Transverse colon (tissue), 4 donors: ENCODE data around the gene CLMN. TPM values are rescaled to one million over a fixed set of nuclear protein-coding genes. Genes with fewer than 3 reads are reported as not detected.

ENCODE experiments used
- DNase-seq: peaks from one replicate; pipeline ENCODE4 v3.0.0-alpha.2; 2019
- H3K27ac ChIP-seq, 4 donors: fragments of 200-600 bp; sonication (generic); 2 replicates each; pipeline ENCODE4 v1.5.1; 2016 to 2018; ENCODE audit warnings: inconsistent platforms in 4 of 4
- H3K27me3 ChIP-seq: fragments of 200-600 bp; sonication (generic); 2 replicates; pipeline ENCODE4 v1.5.1; 2017; ENCODE audit warnings: inconsistent platforms
- H3K36me3 ChIP-seq, 4 donors: fragments of 200-600 bp; sonication (generic); 2 replicates each; pipeline ENCODE4 v1.5.1; 2017 to 2019; ENCODE audit warnings: inconsistent platforms in 4 of 4
- H3K4me1 ChIP-seq, 4 donors: fragments of 200-600 bp; sonication (generic); 2 replicates each; pipeline ENCODE4 v1.5.1; 2017 to 2020; ENCODE audit warnings: inconsistent platforms in 4 of 4
- H3K4me3 ChIP-seq, 4 donors: fragments of 200-600 bp; sonication (generic); 1 replicate in 1 of 4; 2 replicates in 3 of 4; pipeline versions ENCODE4 v1.5.1 to v1.6.1; 2017 to 2019; ENCODE audit warnings: inconsistent platforms in 4 of 4
- H3K9me3 ChIP-seq, 2 donors: fragments of 200-600 bp; sonication (generic); 2 replicates each; pipeline ENCODE4 v1.5.1; 2017 to 2019; ENCODE audit warnings: inconsistent platforms in 2 of 2
- EP300 ChIP-seq: sonication (generic); formaldehyde crosslinking; IDR thresholded peaks from one replicate; pipeline ENCODE4 v1.6.1; 2017; ENCODE audit warnings: antibody characterized with exemption, low read depth
- POLR2A ChIP-seq: fragments of 450-650 bp; IDR thresholded peaks from one replicate; pipeline ENCODE4 v1.6.1; 2016; ENCODE audit warnings: antibody characterized with exemption, mild to moderate bottlenecking, moderate library complexity
- POLR2AphosphoS5 ChIP-seq, 3 donors: sonication (generic); formaldehyde crosslinking; IDR thresholded peaks; one replicate each; pipeline ENCODE4 v1.6.1; 2016; ENCODE audit warnings: antibody characterized with exemption in 3 of 3
- WGBS, 2 donors: methylation state at CpG; one replicate each; pipeline ENCODE4 v1.1.5; 2018; ENCODE audit warnings: low coverage in 1 of 2; 5-methylcytosine and 5-hydroxymethylcytosine counted together
- in situ Hi-C, 4 donors: fragments of 200-750 bp; cut with MboI; loops; one replicate each; pipeline versions ENCODE4 v1.15.0 to v1.15.1; 2017; ENCODE audit warnings: low sequenced_read_pairs in 3 of 4, low pct_ligation_motif_present in 1 of 4, low pct_unique_long_range_greater_than_20kb in 1 of 4
- intact Hi-C: fragments of 100-400 bp; cut with DNase I; formaldehyde crosslinking; loops from one replicate; pipeline ENCODE4 v1.15.1; 2023; ENCODE audit warnings: low total_unique reads
- total RNA-seq, 4 donors: library from RNA; depleted of rRNA; stranded (reverse); fragments of >200 nt; gene quantifications; one replicate each; pipeline ENCODE4 v1.1.0, GENCODE V29; 2016
- TF ChIP-seq, protein P1 (sequence below), 5 experiments: fragments of 200-600 bp in 3 of 5; fragments of 450-650 bp in 2 of 5; sonication (generic) in 3 of 5; IDR thresholded peaks; 1 replicate in 2 of 5; 2 replicates in 3 of 5; pipeline ENCODE4 v1.5.1; 2016 to 2017; ENCODE audit warnings: antibody characterized with exemption in 5 of 5, inconsistent platforms in 3 of 5, mild to moderate bottlenecking in 2 of 5, moderate library complexity in 1 of 5

The CLMN gene
- total RNA-seq, 4 donors from 2014 or later, result 71.1 to 118 (median 90.1) TPM

DNA sequence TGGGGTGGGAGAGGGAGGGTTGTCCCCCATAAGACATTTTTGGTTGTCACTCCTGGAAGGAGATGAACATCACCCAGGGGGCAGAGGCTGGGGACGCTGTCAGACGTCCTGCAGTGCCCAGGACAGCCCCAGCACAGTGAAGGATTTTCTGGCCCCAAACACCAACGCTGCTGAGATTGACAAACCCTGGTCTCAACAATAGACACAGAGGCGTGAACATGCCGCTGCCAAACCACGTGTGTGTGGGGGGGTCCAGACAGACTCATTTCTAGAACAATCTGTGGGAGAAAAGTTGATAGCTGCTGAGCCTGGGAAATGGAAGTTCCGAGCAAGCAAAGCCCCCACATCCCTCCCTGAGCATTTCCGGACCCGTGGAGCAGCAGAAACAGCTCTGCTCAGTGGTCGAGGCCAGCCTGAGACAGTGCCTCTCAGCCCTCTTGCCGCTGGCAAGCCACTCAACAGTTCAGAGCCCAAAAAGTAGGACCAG is 43.8 kb upstream of the CLMN start:
- H3K27ac ChIP-seq, result no peak overlapping the region
- no peaks in the 10 kb centered on the region for H3K36me3 ChIP-seq
- no peaks in the 10 kb centered on the region for H3K4me1 ChIP-seq
- no peak overlapping the region for H3K4me3 ChIP-seq
- TF ChIP-seq EP300, result no peak
- TF ChIP-seq POLR2A, result no peak
- in situ Hi-C loops (no loop called here), intact Hi-C loops (loop anchor here (10.0 kb wide), 1 partner anchor 1079 kb away; no protein-coding TSS in a partner anchor)
- no peaks in the 10 kb centered on the region for H3K27me3 ChIP-seq
- WGBS, 2 donors, result 62% methylated on average over 8 of the region's 11 CpGs; no CpG with 5 or more reads in 1 of the 2 donors
- H3K9me3 ChIP-seq, result no peaks in the 10 kb centered on the region
- no peak for DNase-seq

DNA sequence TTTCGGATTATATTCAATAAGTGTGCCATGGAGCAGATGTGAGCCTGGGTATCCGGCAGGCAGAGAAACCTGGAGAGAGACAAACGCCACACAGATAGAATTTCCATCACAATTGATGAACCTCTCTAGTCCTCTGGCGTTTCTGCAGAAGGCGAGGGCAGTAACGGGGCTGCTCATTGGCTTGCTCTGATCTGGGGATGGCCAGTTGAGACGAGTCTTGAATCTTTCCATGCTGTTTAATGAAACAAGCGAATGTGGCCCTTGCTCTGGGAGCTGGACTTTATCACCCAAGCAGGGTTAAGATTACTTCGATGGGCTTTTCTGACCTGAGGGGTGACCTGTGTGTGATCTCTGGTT is 42.4 kb upstream of the CLMN start:
- no peaks in the 10 kb centered on the region for H3K36me3 ChIP-seq
- H3K4me1 ChIP-seq, result no peaks in the 10 kb centered on the region
- no peak for DNase-seq
- TF ChIP-seq POLR2A, result no peak
- in situ Hi-C loops (no loop called here), intact Hi-C loops (loop anchor here (10.0 kb wide), 1 partner anchor 1077 kb away; no protein-coding TSS in a partner anchor)
- no peaks in the 10 kb centered on the region for H3K27me3 ChIP-seq
- 68% methylated on average over 9 of the region's 9 CpGs; no CpG with 5 or more reads in 1 of the 2 donors for WGBS, 2 donors
- no peak overlapping the region for H3K27ac ChIP-seq
- H3K4me3 ChIP-seq, result no peak overlapping the region
- no peaks in the 10 kb centered on the region for H3K9me3 ChIP-seq

DNA sequence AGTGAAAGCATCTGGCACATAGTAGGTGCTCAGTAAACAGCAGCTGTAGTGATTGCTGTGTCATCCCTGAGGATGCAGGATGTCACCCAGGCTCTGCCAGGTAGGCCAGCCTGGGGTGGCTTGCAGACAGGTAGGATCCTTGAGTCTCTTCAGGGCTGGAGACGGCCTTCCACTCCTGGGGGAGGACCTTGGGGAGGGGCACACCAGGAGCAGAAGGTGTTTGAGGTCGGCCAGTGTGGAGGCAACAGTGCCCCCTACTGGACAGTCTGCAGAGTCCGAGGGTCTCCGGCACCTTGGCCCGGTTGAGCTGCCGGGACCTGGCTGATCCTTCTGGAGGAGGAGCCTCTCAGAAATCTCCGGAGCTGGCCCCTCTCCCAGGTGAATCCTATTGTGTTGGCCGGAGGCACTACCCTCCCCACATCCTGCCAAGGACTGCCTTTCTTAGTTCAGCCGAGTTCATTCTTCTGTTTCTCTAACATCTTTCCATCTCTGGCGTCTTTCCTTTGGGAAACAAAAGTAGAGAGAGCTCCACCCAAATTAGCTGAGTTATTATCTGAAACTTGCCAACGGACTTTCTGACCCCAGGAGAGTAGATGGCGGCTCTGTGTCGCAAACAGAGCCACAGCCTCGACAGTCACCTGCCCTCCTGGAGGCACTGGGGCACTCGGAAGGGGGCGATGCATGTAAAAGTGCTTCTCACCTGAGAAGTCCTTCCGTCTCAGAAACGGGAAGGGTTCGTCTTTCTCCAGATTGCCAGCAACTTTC is 41.8 kb upstream of the CLMN start:
- no peaks in the 10 kb centered on the region for H3K36me3 ChIP-seq
- intact Hi-C loops, result loop anchor here (10.0 kb wide), 1 partner anchor 1077 kb away; no protein-coding TSS in a partner anchor
- no peak overlapping the region for H3K27ac ChIP-seq
- H3K9me3 ChIP-seq, result no peaks in the 10 kb centered on the region
- no peak overlapping the region for H3K4me3 ChIP-seq
- in situ Hi-C loops, result no loop called here
- peak; percentile 75 for DNase-seq
- no peaks in the 10 kb centered on the region for H3K4me1 ChIP-seq
- TF ChIP-seq, protein P1, sequence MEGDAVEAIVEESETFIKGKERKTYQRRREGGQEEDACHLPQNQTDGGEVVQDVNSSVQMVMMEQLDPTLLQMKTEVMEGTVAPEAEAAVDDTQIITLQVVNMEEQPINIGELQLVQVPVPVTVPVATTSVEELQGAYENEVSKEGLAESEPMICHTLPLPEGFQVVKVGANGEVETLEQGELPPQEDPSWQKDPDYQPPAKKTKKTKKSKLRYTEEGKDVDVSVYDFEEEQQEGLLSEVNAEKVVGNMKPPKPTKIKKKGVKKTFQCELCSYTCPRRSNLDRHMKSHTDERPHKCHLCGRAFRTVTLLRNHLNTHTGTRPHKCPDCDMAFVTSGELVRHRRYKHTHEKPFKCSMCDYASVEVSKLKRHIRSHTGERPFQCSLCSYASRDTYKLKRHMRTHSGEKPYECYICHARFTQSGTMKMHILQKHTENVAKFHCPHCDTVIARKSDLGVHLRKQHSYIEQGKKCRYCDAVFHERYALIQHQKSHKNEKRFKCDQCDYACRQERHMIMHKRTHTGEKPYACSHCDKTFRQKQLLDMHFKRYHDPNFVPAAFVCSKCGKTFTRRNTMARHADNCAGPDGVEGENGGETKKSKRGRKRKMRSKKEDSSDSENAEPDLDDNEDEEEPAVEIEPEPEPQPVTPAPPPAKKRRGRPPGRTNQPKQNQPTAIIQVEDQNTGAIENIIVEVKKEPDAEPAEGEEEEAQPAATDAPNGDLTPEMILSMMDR (IDR thresholded peaks at IDR 0.05), result peak; percentile 67 to 78 (median 67)
- TF ChIP-seq POLR2A (no peak), POLR2AphosphoS5 (IDR thresholded peaks at IDR 0.05) (no peak), EP300 (no peak)
- H3K27me3 ChIP-seq, result no peaks in the 10 kb centered on the region
- 5 to 32% methylated on average over 4 to 19 of the region's 19 CpGs for WGBS, 2 donors

DNA sequence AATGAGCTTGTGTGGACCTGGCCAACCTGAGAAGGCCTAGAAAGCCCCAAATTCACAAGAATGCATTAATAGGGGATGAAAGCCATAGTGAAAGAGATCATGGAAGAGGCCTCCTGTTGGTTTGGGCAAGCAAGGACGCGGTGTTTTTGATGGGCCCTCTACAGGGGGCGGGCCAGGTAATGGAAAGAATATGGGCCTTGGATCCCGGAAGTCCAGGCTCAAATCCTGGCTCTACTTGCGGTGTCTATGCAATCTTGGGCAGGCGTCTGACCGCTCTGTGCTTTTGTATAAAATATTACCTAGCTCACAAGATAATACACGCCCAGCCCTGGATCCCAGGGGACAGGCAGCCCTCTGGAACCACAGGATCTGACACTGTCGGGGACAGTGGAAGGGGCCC is 41.1 kb upstream of the CLMN start:
- TF ChIP-seq EP300 (no peak), POLR2A (no peak), POLR2AphosphoS5 (IDR thresholded peaks at IDR 0.05) (no peak)
- TF ChIP-seq, protein P1 (IDR thresholded peaks at IDR 0.05), result no peak
- Histone ChIP-seq H3K27me3 (no peaks in the 10 kb centered on the region), H3K4me3 (no peak overlapping the region), H3K36me3 (no peaks in the 10 kb centered on the region), H3K4me1 (no peaks in the 10 kb centered on the region), H3K27ac (no peak overlapping the region), H3K9me3 (no peaks in the 10 kb centered on the region)
- DNase-seq, result no peak
- intact Hi-C loops (loop anchor here (10.0 kb wide), 1 partner anchor 1076 kb away; no protein-coding TSS in a partner anchor), in situ Hi-C loops (no loop called here)
- 77 to 92% methylated on average over 3 to 9 of the region's 9 CpGs for WGBS, 2 donors

DNA sequence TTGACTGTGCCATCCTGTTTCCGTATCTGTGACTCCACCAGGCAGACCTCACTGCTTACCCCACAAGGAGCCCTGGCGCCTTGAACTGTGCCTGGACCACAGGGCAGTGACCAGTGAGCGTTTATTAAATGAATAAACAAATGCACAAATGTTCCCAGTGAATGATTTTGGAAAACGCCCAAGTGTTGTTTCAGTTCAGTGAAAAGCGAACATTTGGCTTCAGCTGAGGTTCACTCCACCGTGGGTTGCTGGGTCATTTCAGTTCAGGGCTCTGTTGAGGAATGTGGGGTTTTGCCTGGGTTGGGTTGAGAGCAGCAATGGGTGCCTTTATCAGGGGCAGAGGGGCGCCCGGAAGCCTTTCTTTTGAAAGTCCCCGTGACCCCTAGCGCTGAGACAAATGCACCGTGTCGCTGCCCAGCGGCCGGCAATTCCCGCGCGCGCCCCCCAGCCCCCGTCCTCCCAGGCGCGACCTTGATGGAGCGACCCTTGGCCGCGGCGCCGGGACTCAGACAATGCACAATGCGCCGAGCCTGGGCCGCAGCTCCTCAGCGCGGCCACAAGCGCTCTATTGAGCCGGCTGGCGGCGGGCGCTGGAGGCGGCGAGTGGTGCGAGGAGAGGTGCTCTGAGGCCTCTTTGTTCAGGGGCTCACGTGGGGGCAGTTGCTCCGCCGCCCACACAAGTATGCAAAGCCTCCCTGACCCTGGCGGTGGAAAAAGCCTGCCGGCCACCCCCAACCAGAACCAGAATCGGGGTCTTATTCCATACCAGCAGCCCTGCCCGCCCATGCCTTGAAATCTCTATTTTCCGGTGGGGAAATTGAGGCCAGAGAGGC is 40.5 kb upstream of the CLMN start:
- Histone ChIP-seq H3K4me1 (no peaks in the 10 kb centered on the region), H3K27me3 (no peaks in the 10 kb centered on the region), H3K27ac (no peak overlapping the region), H3K36me3 (no peaks in the 10 kb centered on the region), H3K9me3 (no peaks in the 10 kb centered on the region), H3K4me3 (no peak overlapping the region)
- no peak for DNase-seq
- in situ Hi-C loops (no loop called here), intact Hi-C loops (loop anchor here (10.0 kb wide), 2 partner anchors 1075 to 1175 kb away; no protein-coding TSS in a partner anchor)
- TF ChIP-seq POLR2AphosphoS5 (IDR thresholded peaks at IDR 0.05) (no peak), POLR2A (no peak), EP300 (no peak)
- TF ChIP-seq, protein P1 (IDR thresholded peaks at IDR 0.05), result no peak
- 65 to 100% methylated on average over 1 to 44 of the region's 47 CpGs for whole genome bisulfite sequencing, 2 donors
